Activated T-cell treated with anti-CD3 and anti-CD28 coated beads, Interleukin-2, amount 50 U/mL, for 4 hours (primary cell): ENCODE results near the gene DLG2. TPM values are rescaled to one million over a fixed set of nuclear protein-coding genes. Genes with fewer than 3 reads are reported as not detected.

Experiments used
- ATAC-seq, 2 donors: fragments of 200-7000 bp; cut with Tn5 transposase; one replicate each; pipeline ENCODE4 v1.10.0; 2021
- DNase-seq: peaks from one replicate; pipeline ENCODE4 v3.0.0-alpha.2; 2020
- H3K27me3 Mint-ChIP-seq: one replicate; pipeline ENCODE4 v1.8.0; 2021; ENCODE audit warnings: low read depth, mixed read lengths
- H3K36me3 Mint-ChIP-seq: one replicate; pipeline ENCODE4 v1.8.0; 2022; ENCODE audit warnings: mixed read lengths; ENCODE audit not compliant: insufficient read depth
- H3K4me1 Mint-ChIP-seq: one replicate; pipeline ENCODE4 v1.8.0; 2021; ENCODE audit warnings: low read depth, mixed read lengths
- H3K4me3 Mint-ChIP-seq: one replicate; pipeline ENCODE4 v1.8.0; 2021; ENCODE audit warnings: mild to moderate bottlenecking, moderate library complexity, mixed read lengths
- H3K9me3 Mint-ChIP-seq: one replicate; pipeline ENCODE4 v1.8.0; 2021; ENCODE audit warnings: mixed read lengths
- total RNA-seq, 3 donors: library from RNA; stranded (reverse); gene quantifications; one replicate each; pipeline ENCODE4 v1.2.1, GENCODE V29; 2021

Gene DLG2
- total RNA-seq, 3 donors from 2014 or later, result 0.54 to 1.3 (median 0.58) TPM

DNA sequence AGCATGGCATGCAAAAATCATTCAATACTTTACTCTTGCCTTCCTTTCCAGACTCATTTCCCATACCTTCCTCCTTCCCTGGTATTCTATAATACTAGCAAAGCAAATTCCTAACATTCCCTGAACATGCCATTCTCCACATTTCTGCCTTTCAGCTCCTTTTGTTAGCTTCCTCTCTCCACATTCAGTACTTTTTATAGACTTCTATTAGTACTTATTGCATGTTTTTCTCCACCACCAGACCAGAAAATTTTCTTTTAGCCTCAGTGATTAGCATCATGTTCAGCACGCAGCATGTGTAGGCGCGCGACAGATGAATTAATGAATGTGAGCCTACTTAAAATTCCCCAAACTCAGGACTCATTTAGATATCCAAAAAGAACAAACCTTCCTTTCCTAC, 935.3 kb downstream of the DLG2 start:
- DNase-seq, result no peak
- Mint-ChIP-seq H3K36me3 (no peaks in the 10 kb centered on the region), H3K27me3 (no peaks in the 10 kb centered on the region), H3K9me3 (peaks cover 20% of the 10 kb centered on the region), H3K4me1 (no peaks in the 10 kb centered on the region), H3K4me3 (no peak overlapping the region)
- ATAC-seq, result no peak

DNA sequence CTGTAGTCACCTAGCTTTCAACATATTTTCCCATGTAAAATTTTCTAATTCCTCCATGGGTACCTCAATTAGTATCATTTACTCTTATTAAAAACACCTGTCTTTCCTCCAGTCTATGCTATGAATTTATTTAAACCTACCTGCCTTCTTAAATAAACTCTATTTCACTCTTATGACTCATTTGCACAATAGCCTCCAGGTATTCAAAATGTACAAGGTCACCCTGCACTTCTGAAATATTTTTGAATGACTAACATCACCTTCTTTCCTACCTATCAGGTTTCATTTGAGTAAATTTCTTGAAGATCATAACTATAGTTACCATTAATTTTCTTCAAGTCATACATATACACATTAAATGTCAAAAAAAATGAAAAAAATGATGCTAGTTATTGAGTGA, 939.7 kb downstream of the DLG2 start:
- Mint-ChIP-seq H3K4me3 (no peak overlapping the region), H3K27me3 (no peaks in the 10 kb centered on the region), H3K4me1 (no peaks in the 10 kb centered on the region), H3K9me3 (peaks cover 14% of the 10 kb centered on the region), H3K36me3 (no peaks in the 10 kb centered on the region)
- DNase-seq (no peak), ATAC-seq (no peak)

GRCh38 chr11:84686716-84687115, 940.4 kb downstream of the DLG2 start:
- ATAC-seq, result no peak
- no peaks in the 10 kb centered on the region for H3K4me1 Mint-ChIP-seq
- H3K36me3 Mint-ChIP-seq, result no peaks in the 10 kb centered on the region

DNA sequence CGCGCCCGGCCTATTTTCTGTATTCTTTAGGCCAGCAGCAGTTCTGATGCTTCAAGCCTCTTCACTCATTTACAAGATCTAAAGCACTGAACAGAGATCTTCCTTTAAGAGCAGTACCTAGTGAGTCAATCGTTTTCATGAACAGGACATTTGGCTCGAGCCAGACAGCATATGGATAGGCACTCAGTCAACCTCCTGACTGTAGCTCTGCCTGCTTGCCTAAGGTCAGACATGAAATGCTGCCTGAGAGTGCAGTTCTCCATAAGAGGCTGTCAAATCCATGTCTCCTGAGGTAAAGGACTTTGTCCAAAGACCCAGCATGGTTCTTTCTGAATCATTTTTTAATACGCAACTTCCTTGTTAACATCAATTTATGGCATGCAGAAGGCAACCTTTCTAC, 941.2 kb downstream of the DLG2 start:
- Mint-ChIP-seq H3K4me3 (no peak overlapping the region), H3K36me3 (no peaks in the 10 kb centered on the region), H3K27me3 (no peaks in the 10 kb centered on the region), H3K4me1 (no peaks in the 10 kb centered on the region), H3K9me3 (peaks cover 14% of the 10 kb centered on the region)
- DNase-seq (no peak), ATAC-seq (no peak)

More at GRCh38 chr11:84686716-84687115, 940.4 kb downstream of the DLG2 start:
- no peak for DNase-seq
- Mint-ChIP-seq H3K9me3 (peaks cover 14% of the 10 kb centered on the region), H3K27me3 (no peaks in the 10 kb centered on the region), H3K4me3 (no peak overlapping the region)

GRCh38 chr11:84685149-84685548, 942.0 kb downstream of the DLG2 start:
- ATAC-seq, result no peak
- H3K9me3 Mint-ChIP-seq, result peaks cover 18% of the 10 kb centered on the region
- no peaks in the 10 kb centered on the region for H3K4me1 Mint-ChIP-seq
- no peaks in the 10 kb centered on the region for H3K36me3 Mint-ChIP-seq
- DNase-seq, result no peak
- no peaks in the 10 kb centered on the region for H3K27me3 Mint-ChIP-seq
- no peak overlapping the region for H3K4me3 Mint-ChIP-seq

DNA sequence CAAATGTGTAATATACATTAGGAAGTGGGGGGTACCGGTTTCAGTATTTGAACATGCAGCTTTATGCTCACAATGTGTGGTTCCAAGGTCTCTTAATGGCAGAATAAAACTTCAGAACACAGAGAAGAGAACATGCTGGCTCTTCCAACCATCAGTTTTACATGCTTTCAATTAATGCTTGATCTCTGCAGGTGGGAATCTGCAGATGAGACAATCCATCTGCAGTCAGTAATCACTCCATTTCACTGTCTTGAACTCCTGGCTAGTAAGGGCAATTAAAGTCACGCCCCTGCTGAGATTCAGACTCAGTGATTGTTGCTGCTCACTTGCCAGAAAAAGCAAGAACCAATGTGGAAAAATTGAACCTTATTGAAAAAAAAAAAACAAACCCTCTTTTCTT, 945.7 kb downstream of the DLG2 start:
- no peaks in the 10 kb centered on the region for H3K4me1 Mint-ChIP-seq
- peaks cover 22% of the 10 kb centered on the region for H3K9me3 Mint-ChIP-seq
- ATAC-seq, result no peak
- no peak overlapping the region for H3K4me3 Mint-ChIP-seq
- no peaks in the 10 kb centered on the region for H3K36me3 Mint-ChIP-seq
- no peak for DNase-seq
- H3K27me3 Mint-ChIP-seq, result no peaks in the 10 kb centered on the region

DNA sequence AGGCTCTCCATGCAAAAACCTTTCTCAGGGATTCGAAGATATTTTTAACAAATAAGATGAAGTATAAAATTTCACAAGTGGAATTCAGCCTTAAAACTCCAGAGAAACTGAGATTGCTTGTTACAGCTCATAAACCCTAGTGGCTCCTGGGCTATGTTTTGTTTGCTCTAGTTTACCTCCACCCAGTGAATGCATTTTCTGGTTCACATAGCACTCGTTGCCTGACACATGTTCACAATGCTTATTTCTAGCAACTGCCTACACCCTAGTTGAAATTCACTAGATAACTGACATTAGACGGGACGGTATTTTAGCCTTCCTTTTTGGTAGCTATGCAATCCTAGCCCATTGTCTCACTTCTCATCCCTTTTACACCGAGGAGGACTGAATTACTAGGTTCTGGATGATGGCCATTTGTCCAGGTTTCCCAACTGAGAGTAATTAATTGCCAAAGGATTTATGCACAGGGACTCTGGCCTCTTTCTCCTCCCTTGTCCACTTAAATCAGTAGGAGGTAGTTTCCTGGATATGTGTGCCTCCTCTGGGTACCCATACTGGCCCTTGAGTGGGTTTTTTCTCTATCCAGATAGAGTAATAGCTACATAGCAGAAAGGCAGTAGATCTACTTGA, 951.6 kb downstream of the DLG2 start:
- Mint-ChIP-seq H3K9me3 (peaks cover 38% of the 10 kb centered on the region), H3K36me3 (no peaks in the 10 kb centered on the region), H3K27me3 (no peaks in the 10 kb centered on the region), H3K4me3 (no peak overlapping the region), H3K4me1 (no peaks in the 10 kb centered on the region)
- ATAC-seq (no peak), DNase-seq (no peak)

DNA sequence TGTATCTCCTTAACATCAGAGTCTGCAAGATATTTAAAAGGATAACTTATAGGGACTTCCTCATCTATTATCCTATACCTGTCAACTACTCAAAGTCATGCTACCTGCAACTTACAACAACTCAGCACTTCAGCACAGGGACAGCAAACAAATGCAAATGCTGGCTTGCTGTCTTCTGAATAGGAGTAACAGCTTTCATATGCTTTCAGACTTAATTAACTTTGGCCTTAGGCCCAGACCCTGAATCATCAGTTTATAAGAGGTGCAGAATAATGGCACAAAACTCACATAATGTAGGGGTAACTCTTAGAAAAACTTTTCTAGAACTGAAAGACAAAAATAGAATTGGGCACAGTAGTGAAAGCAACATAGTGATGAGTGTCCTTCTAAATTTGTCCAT, 953.4 kb downstream of the DLG2 start:
- H3K4me3 Mint-ChIP-seq, result no peak overlapping the region
- H3K27me3 Mint-ChIP-seq, result no peaks in the 10 kb centered on the region
- no peaks in the 10 kb centered on the region for H3K36me3 Mint-ChIP-seq
- ATAC-seq (no peak), DNase-seq (no peak)
- no peaks in the 10 kb centered on the region for H3K4me1 Mint-ChIP-seq
- H3K9me3 Mint-ChIP-seq, result peaks cover 33% of the 10 kb centered on the region

- Mint-ChIP-seq H3K4me3 (no peak overlapping the region), H3K36me3 (no peaks in the 10 kb centered on the region), H3K4me1 (no peaks in the 10 kb centered on the region), H3K27me3 (no peaks in the 10 kb centered on the region), H3K9me3 (peaks cover 28% of the 10 kb centered on the region)
- DNase-seq (no peak), ATAC-seq (no peak)
These were observed 955.7 kb downstream of the DLG2 start for GRCh38 chr11:84671325-84671999.

GRCh38 chr11:84663731-84664130, 963.4 kb downstream of the DLG2 start:
- Mint-ChIP-seq H3K4me1 (no peaks in the 10 kb centered on the region), H3K36me3 (no peaks in the 10 kb centered on the region), H3K4me3 (no peak overlapping the region), H3K9me3 (peaks cover 22% of the 10 kb centered on the region), H3K27me3 (no peaks in the 10 kb centered on the region)
- DNase-seq (no peak), ATAC-seq (no peak)

- Mint-ChIP-seq H3K9me3 (peaks cover 26% of the 10 kb centered on the region), H3K4me3 (no peak overlapping the region), H3K36me3 (no peaks in the 10 kb centered on the region), H3K27me3 (no peaks in the 10 kb centered on the region), H3K4me1 (no peaks in the 10 kb centered on the region)
- DNase-seq (no peak), ATAC-seq (no peak)
These were observed 966.7 kb downstream of the DLG2 start for GRCh38 chr11:84660257-84660977.

GRCh38 chr11:84655712-84656111, 971.4 kb downstream of the DLG2 start:
- no peaks in the 10 kb centered on the region for H3K36me3 Mint-ChIP-seq
- H3K4me1 Mint-ChIP-seq, result no peaks in the 10 kb centered on the region
- ATAC-seq, result no peak
- H3K4me3 Mint-ChIP-seq, result no peak overlapping the region
- DNase-seq, result no peak
- H3K9me3 Mint-ChIP-seq, result peaks cover 35% of the 10 kb centered on the region
- H3K27me3 Mint-ChIP-seq, result no peaks in the 10 kb centered on the region

DNA sequence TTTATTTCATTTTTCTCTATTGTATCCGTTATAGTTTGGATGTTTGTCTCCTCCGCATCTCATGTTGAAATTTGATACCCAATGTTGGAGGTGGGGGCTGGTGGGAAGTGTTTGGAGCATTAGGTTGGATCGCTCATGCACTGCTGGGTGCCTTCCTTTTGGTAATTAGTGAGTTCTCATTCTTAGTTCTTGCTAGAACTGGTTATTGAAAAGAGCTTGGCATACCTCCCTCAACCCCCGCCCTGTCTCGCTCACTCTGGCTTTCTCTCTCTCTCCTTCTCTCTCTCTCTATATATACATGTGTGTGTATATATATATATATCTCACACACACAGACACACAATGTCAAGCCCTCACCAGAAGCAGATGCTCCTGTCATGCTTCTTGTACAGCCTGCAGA, 978.7 kb downstream of the DLG2 start:
- no peak for ATAC-seq

DNA sequence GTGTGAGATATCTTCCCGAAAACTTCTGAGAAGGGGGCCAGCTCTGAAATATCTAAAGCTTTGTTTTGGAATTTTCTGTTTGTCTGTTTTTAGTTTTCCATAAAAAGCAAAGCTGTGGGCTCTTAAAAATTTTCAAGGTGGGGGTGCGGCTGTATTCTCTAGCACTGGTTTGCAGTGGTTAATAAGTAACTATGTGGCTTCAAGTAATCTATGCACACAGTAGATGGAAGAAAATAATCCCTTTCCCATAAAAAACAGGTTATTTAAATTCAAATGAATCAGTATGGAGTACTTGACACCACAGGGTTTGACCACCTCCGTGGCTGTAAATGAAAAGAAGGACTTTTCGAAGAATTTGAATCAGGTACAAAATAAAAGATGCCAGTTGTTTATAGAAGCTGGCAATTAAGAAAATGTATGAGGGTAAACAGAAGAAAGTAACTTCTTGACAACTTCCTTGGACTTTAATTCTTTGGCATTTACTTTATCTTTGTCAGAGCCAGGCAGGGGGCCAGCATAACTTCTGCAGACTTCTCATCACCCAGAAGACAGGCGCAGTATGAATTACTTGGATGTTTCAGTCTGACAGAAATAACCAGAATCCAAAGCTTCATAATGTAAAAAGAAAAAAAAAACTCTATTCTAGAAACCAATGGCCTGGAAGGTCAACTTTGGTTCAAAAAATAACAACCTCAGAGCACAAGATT, 981.0 kb downstream of the DLG2 start:
- ATAC-seq, result no peak
- no peaks in the 10 kb centered on the region for H3K36me3 Mint-ChIP-seq

More for the DNA sequence above, 978.7 kb downstream of the DLG2 start:
- H3K4me3 Mint-ChIP-seq, result no peak overlapping the region
- no peaks in the 10 kb centered on the region for H3K27me3 Mint-ChIP-seq
- no peaks in the 10 kb centered on the region for H3K36me3 Mint-ChIP-seq
- H3K4me1 Mint-ChIP-seq, result no peaks in the 10 kb centered on the region
- DNase-seq, result no peak
- H3K9me3 Mint-ChIP-seq, result peaks cover 20% of the 10 kb centered on the region

More for the DNA sequence above, 981.0 kb downstream of the DLG2 start:
- no peaks in the 10 kb centered on the region for H3K4me1 Mint-ChIP-seq
- H3K9me3 Mint-ChIP-seq, result peaks cover 14% of the 10 kb centered on the region
- no peaks in the 10 kb centered on the region for H3K27me3 Mint-ChIP-seq
- DNase-seq, result no peak
- no peak overlapping the region for H3K4me3 Mint-ChIP-seq
